Measurements from ENCODE around the gene SLC27A2.

SLC27A2 gene

GRCh38 chr15:50244959-50245624, 63.1 kb downstream of the SLC27A2 start:
- no peak for DNase-seq

DNA sequence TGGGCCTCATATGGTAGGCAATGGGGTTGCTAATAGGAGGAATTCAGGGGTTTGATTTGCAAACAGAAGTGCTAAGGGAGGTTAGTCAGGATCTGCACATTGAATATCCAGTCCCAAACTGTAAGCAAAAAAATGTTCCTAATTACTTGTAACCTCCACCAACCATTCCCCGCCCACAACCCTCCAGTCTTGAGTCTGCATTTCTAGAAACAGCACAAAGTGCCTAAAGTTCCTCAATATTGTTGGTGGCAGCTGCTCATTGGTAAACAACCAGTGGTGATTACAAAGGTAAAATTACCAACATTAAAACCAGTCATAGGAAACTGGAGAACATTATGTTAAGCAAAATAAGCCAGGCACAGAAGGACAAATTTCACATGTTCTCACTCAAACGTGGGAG, 64.6 kb downstream of the SLC27A2 start:
- DNase-seq, result no peak

DNA sequence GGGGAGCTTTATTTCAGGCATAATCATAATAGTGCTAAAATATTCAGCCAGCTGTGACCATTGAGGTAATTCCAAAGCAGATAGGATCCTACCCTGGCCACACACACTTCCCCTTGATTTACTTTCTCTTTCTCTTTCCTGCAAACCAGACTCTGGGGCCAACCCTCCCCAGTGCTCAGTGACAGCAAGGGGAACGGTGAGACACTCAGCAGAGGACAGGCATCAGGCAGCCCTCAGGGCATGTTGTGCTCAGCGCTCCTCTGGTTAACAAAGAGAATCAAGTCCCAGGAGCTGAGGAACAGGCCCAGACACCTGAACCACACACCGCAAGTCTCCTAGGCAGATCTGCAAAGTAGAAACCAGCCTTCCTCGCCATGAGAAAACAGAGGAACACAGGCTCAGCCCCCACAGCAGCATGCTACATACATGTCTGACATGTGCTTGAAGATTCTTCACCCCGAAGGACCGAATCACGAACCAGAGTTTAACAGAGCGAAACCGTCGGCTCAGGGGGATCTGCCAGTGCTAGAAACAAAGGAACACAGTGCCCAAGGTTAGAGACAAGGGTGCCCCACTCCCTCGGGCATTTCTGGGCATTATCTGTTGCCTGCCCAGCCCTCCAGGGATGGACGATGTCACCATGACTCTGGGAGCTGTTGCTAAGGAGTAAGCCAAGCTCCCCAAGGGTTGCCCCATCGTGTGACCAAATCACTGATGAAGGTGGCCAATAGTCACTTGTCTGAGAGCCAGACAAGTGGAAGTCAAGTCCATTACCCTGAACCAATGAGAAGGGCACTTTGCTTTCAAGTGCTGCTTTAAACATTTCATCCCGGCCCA, 66.0 kb downstream of the SLC27A2 start:
- DNase-seq, result peak in 3 of 5 donors; percentile 13 to 85 (median 28)

GRCh38 chr15:50248994-50249582, 67.1 kb downstream of the SLC27A2 start:
- DNase-seq, result peak in 1 of 5 donors; percentile 47

DNA sequence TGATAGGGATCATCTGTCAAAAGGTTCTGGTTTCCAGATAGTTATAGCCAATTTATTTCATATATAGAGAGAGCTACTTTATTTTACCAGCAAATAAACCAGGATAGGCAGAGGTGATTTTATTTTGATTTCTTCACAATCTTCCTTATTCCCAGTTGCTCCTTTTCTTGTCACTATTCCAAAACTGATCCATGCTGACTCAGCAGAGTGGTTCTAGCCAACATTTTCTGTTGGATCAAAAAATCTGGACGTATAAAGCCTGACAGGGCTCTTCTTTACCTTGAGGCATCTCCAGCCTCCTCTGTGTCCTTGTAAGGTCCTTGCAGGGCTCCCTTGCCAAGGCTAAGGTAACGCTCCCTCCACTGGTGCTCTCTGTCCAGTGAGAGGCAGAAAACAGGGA, 67.7 kb downstream of the SLC27A2 start:
- DNase-seq, result no peak

GRCh38 chr15:50250760-50251394, 68.9 kb downstream of the SLC27A2 start:
- no peak for DNase-seq

DNA sequence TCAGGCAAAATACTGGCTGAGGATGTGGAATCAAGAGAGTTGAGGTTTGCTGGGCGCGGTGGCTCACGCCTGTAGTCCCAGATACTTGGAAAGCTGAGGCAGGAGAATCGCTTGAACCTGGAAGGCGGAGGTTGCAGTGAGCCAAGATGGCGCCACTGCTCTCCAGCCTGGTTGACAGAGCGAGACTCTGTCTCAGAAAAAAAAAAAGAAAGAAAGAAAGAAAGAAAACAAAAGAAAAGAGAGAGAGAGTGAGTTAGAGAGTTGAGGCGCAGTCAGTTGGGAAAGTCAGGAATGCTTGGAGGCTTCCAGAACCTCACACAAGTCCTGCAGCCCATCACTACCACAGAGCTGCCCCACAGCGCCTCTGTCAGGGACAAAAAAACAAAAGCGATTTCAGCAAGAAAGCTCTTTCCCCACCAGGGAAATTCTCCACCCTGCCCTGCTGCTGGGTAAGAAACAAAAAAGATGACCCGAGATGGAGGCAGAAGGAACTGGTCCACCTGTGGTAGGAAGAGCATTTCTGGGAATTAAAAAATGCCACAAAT, 69.7 kb downstream of the SLC27A2 start:
- no peak for DNase-seq

DNA sequence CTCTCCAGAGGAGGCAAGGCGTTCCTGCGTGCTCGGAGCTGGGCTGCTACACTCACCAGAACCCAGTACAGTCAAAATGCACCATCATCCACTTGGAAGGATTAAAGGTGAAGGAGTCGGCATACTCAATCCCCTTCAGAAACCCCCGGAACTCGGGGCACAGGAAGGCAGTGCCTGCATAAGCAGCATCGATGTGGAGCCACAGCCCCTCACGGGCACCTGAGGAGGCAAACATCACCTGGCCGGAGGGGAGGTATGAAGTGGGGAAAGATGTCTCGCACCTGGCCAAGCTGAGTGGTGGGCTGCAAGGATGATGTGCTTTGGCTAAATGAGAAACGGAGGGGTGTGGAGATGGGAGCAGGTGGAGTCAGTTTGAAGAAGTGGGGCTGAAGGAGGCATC, 70.6 kb downstream of the SLC27A2 start:
- DNase-seq, result no peak

GRCh38 chr15:50256188-50257041, 74.4 kb downstream of the SLC27A2 start:
- DNase-seq, result no peak

DNA sequence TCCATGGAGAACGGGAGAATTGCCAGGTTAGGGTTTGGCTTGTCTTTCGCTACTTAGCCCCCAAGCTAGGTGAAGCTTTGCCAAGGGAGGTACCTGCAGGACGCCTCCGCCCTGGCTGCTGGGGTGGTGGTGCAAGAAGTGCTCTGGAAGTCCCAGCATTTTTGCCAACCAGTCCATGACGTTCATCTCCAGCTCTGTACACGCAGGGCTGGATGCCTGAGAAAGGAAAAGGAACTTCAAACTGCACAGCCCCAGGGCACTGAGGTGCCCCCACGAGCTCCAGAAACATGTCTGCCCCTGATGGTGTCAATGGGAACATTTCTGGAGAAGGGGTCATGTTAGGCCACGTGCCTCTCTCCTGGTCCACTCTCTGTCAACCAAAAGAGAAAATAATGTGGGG, 75.3 kb downstream of the SLC27A2 start:
- no peak for DNase-seq

- DNase-seq, result peak in 1 of 5 donors; percentile 74
These were observed 75.9 kb downstream of the SLC27A2 start for GRCh38 chr15:50257924-50258323.

- DNase-seq, result no peak
These were observed 77.3 kb downstream of the SLC27A2 start for GRCh38 chr15:50259276-50259675.

DNA sequence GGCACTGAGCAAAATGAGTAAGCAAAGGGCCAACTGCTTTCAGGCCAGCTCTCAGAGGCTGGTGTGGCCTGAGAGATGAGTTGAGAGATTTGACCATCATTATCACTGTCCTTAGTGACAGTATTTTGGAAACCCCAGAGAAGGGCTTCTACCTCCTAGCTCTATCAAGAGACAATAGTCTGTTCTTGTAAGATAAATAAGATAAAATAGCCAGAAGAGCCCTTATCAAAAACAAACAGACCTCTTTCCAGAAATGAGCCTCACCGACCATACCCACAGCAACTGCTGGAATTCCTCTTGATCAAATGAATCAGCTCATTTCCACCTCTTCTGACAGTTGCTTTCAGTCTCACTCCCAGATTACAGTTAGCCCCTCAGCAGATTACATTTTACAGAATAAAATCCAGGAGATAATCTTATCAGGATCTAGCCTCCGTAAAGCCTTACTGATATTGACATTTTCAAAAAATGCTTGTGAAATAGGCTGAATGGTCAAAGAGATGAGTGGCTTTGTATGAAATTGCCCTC, 79.0 kb downstream of the SLC27A2 start:
- peak in 1 of 5 donors; percentile 62 for DNase-seq

DNA sequence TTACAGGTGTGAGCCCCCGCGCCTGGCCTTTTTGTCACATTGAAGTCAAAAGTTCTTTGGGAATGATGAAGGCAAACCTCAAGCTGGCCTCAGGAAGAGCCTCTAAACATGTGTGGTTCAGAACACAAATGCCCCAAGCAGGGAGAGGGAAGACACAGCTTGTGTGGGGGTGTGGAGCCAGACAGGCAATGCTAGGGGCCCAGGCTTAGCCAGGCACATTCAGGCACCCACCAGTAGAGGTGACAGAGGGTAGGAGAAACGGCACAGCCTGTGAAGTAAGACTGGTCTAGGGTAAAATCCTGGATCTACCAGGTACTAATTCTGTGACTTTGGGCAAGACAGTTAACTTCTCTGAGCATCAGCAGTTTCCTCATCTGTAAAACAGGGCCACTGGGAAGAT, 80.0 kb downstream of the SLC27A2 start:
- peak in 1 of 5 donors; percentile 64 for DNase-seq

DNA sequence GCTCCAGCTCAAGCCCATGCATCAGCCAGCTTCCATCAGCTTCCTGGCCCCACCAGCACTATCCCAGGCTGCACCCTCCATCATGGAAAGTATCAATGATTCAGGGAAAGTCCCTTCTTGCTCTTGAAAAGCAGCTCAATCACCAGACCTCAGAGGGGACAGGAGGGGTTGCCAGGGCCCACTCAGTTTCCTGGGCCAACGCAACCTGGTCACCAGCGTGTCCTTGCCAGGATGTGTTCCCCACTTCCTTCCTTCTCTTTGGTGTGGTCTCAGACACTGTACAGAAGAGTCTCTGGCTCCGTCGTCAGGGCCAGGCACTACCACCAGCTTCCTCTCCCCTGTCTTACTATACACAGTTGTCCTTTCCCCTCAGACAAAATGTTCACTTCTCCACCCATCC, 80.5 kb downstream of the SLC27A2 start:
- DNase-seq, result peak in 1 of 5 donors; percentile 89

- no peak for DNase-seq
These were observed 83.6 kb downstream of the SLC27A2 start, which contains the start of gene HDC for GRCh38 chr15:50265620-50266019. TSS of gene HDC (minus strand) at chr15:50265726. CDS start at chr15:50265623, 103 bp downstream.

DNA sequence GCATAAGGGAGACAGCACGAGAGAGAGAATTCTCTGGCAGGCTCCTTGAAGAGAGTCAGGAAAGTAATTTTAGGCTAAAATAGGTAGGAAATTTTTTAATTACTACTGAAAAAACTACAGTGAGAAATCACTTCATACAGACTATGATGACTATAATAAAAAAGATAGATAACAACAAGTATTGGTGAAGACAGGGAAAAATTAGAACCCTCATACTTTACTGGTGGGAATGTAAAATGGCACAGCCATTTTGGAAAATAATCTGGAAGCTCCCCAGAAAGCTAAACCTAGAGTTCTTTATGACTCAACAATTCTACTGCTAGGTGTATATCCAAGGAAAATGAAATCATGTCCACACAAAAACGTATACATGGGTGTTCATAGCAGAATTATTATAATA, 85.6 kb downstream of the SLC27A2 start:
- no peak for DNase-seq

DNA sequence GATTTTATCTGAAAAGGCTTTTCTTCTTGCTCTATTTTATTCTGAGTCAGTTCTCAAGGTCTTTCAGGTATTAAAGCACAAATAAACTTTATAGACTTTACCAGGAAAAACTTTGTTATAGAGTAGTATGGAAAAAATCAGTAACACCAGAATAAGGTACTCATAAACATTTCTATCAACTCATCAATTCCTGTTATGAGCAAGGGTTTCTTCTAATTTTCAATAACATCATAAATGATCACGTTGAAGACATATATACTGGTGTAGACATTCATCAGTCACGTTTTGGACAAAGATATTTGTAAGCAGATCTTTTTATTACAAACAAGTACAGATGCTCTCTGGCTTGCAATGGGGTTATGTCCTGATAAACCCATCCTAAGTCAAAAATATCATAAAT, 93.1 kb downstream of the SLC27A2 start:
- no peak for DNase-seq

DNA sequence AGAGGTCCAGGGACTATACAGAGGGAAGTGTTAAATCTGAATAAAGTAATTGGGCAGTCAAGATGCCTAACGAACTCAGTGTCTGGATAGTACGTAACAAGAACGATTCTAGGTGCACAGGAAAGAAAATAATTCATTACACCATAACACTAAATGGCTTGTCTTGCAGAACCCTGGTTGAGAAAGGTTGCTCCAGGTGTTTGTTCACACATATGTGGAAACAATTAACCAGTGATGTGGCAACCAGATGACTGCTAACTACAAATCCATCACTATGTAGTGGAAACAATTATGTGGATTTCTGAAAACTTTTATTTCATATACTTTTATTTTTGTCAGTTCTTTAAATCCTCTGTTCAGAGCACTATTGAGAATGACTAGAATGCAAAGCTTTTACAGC, 93.9 kb downstream of the SLC27A2 start:
- no peak for DNase-seq

GRCh38 chr15:50277370-50277769, 95.4 kb downstream of the SLC27A2 start:
- DNase-seq, result no peak

GRCh38 chr15:50278496-50278895, 96.5 kb downstream of the SLC27A2 start:
- DNase-seq, result no peak

GRCh38 chr15:50280271-50280670, 98.3 kb downstream of the SLC27A2 start:
- DNase-seq, result no peak

Data from T-helper 1 cell (primary cell).